IMR-90 (cell line): ENCODE measurements around the gene ABCB1. TPM values are rescaled to one million over a fixed set of nuclear protein-coding genes. Genes with fewer than 3 reads are reported as not detected.

Experiments used
- ATAC-seq: fragments of 200-7000 bp; cut with Tn5 transposase; 2 replicates; pipeline ENCODE4 v1.9.1; 2020; ENCODE audit warnings: low read depth, mild to moderate bottlenecking, moderate library complexity
- BruUV-seq: library from RNA; stranded (reverse); fragments of 400-500 nt; replicated peaks from 2 replicates; lab custom pipeline; 2021; lab: Mats Ljungman, UMichigan
- CTCF ChIA-PET: fragments of 300-600 bp; formaldehyde crosslinking; extraction: SDS; loops from one replicate; lab custom pipeline; 2021; ENCODE audit warnings: antibody characterized with exemption; lab: Yijun Ruan, JAX
- POLR2A ChIA-PET: fragments of 300-600 bp; sonication (Branson Sonifier 250); formaldehyde crosslinking; loops from one replicate; lab custom pipeline; 2022; ENCODE audit warnings: antibody characterized with exemption; ENCODE audit not compliant: unreplicated experiment; lab: Charles Lee
- DNase-seq: peaks from one replicate; pipeline ENCODE4 v3.0.0; 2013
- H2AFZ ChIP-seq: replicated peaks from 2 replicates; pipeline ENCODE3; 2013; ENCODE audit warnings: low read length, mild to moderate bottlenecking; ENCODE audit not compliant: poor library complexity
- H2AK5ac ChIP-seq: 2 replicates; pipeline ENCODE4 v1.6.1; 2013; ENCODE audit warnings: low read depth, low read length, inconsistent platforms
- H2AK9ac ChIP-seq: replicated peaks from 2 replicates; pipeline ENCODE3; 2013; ENCODE audit warnings: mild to moderate bottlenecking, low read depth, low read length, moderate library complexity; ENCODE audit not compliant: poor library complexity
- H2BK120ac ChIP-seq: 2 replicates; pipeline ENCODE4 v1.6.1; 2013; ENCODE audit warnings: low read depth, low read length, inconsistent platforms
- H2BK15ac ChIP-seq: 3 replicates; pipeline ENCODE4 v1.6.1; 2013; ENCODE audit warnings: low read depth, low read length, inconsistent platforms
- H2BK20ac ChIP-seq: 2 replicates; pipeline ENCODE4 v1.6.1; 2013; ENCODE audit warnings: low read depth, mild to moderate bottlenecking, inconsistent platforms, low read length, moderate library complexity
- H2BK5ac ChIP-seq: 2 replicates; pipeline ENCODE4 v1.6.1; 2013; ENCODE audit warnings: mild to moderate bottlenecking, low read depth, low read length, inconsistent platforms; ENCODE audit not compliant: poor library complexity, severe bottlenecking
- H3K14ac ChIP-seq: replicated peaks from 2 replicates; pipeline ENCODE4 v1.6.1; 2013; ENCODE audit warnings: low read depth, low read length, inconsistent platforms
- H3K18ac ChIP-seq: 2 replicates; pipeline ENCODE4 v1.6.1; 2013; ENCODE audit warnings: low read depth, low read length, control low read depth
- H3K23ac ChIP-seq: 2 replicates; pipeline ENCODE4 v1.6.1; 2013; ENCODE audit warnings: low read depth, low read length, inconsistent platforms
- H3K27ac ChIP-seq: 2 replicates; pipeline ENCODE4 v1.5.1; 2013; ENCODE audit warnings: mild to moderate bottlenecking, control low read depth, low read length; ENCODE audit not compliant: insufficient read depth
- H3K27me3 ChIP-seq: 2 replicates; pipeline ENCODE4 v1.6.1; 2013; ENCODE audit warnings: low read length; ENCODE audit not compliant: control insufficient read depth, insufficient read depth
- H3K36me3 ChIP-seq: 2 replicates; pipeline ENCODE4 v1.6.1; 2013; ENCODE audit warnings: low read length, mixed read lengths; ENCODE audit not compliant: control insufficient read depth, insufficient read depth
- H3K4ac ChIP-seq: 2 replicates; pipeline ENCODE4 v1.6.1; 2013; ENCODE audit warnings: low read depth, low read length, inconsistent platforms
- H3K4me1 ChIP-seq: 2 replicates; pipeline ENCODE4 v1.6.1; 2013; ENCODE audit warnings: low read length, mixed read lengths; ENCODE audit not compliant: control insufficient read depth, insufficient read depth
- H3K4me2 ChIP-seq: 2 replicates; pipeline ENCODE4 v1.6.1; 2013; ENCODE audit warnings: low read depth, mild to moderate bottlenecking, control low read depth, low read length, moderate library complexity
- H3K4me3 ChIP-seq: 2 replicates; pipeline ENCODE4 v1.5.1; 2013; ENCODE audit warnings: low read depth, mild to moderate bottlenecking, control low read depth, low read length, moderate library complexity; ENCODE audit not compliant: insufficient read depth
- H3K56ac ChIP-seq: 2 replicates; pipeline ENCODE4 v1.6.1; 2013; ENCODE audit warnings: low read length, inconsistent platforms; ENCODE audit not compliant: insufficient read depth; ENCODE audit errors: extremely low read depth
- H3K79me1 ChIP-seq, 2 experiments: 2 replicates each; pipeline ENCODE4 v1.6.1; 2013; ENCODE audit warnings: low read length in 2 of 2, inconsistent platforms in 1 of 2, low read depth in 1 of 2
- H3K9ac ChIP-seq: 2 replicates; pipeline ENCODE4 v1.6.1; 2013; ENCODE audit warnings: low read depth, low read length, control low read depth
- H3K9me1 ChIP-seq: 2 replicates; pipeline ENCODE4 v1.6.1; 2013; ENCODE audit warnings: low read length, inconsistent platforms; ENCODE audit not compliant: insufficient read depth
- H3K9me3 ChIP-seq: 2 replicates; pipeline ENCODE4 v1.6.1; 2013; ENCODE audit warnings: low read length; ENCODE audit not compliant: control insufficient read depth, insufficient read depth
- H4K20me1 ChIP-seq: 2 replicates; pipeline ENCODE4 v1.6.1; 2013; ENCODE audit warnings: low read length, inconsistent platforms; ENCODE audit not compliant: insufficient read depth
- H4K5ac ChIP-seq: 2 replicates; pipeline ENCODE4 v1.6.1; 2013; ENCODE audit warnings: mild to moderate bottlenecking, low read depth, low read length, control low read depth
- H4K8ac ChIP-seq, 2 experiments: 2 replicates each; pipeline ENCODE4 v1.6.1; 2013; ENCODE audit warnings: low read depth in 2 of 2, low read length in 2 of 2, control low read depth in 1 of 2, inconsistent platforms in 1 of 2
- H4K91ac ChIP-seq: 2 replicates; pipeline ENCODE4 v1.6.1; 2013; ENCODE audit warnings: low read depth, low read length, inconsistent platforms; ENCODE audit not compliant: insufficient read depth
- POLR2A ChIP-seq: IDR thresholded peaks from 2 replicates; pipeline ENCODE4 v1.6.1; 2012; ENCODE audit warnings: mild to moderate bottlenecking, low read depth, low read length
- RAD21 ChIP-seq: IDR thresholded peaks from 2 replicates; pipeline ENCODE4 v1.6.1; 2012; ENCODE audit warnings: low read length, improper control_type of control experiment
- RFX5 ChIP-seq: IDR thresholded peaks from 2 replicates; pipeline ENCODE4 v1.8.0; 2012; ENCODE audit warnings: low read depth, mild to moderate bottlenecking, low read length, moderate library complexity
- WGBS, 2 experiments: methylation state at CpG; one replicate each; pipeline versions ENCODE4 v1.1.5 to v1.1.7; 2013; ENCODE audit warnings: missing lambda C conversion rate in 2 of 2; ENCODE audit not compliant: insufficient read length in 1 of 2; ENCODE audit errors: extremely low coverage in 2 of 2; 5-methylcytosine and 5-hydroxymethylcytosine counted together
- dilution Hi-C: fragments of 300-500 bp; cut with HindIII; formaldehyde crosslinking; loops from one replicate; pipeline ENCODE4 v1.14.3; 2018; ENCODE audit warnings: low sequenced_read_pairs; ENCODE audit not compliant: unreplicated experiment
- in situ Hi-C: fragments of 300-500 bp; cut with MboI; formaldehyde crosslinking; loops from 3 replicates; pipeline ENCODE4 v1.14.3; 2019; ENCODE audit warnings: low sequenced_read_pairs, inconsistent platforms, mixed read lengths
- intact Hi-C: fragments of 100-400 bp; cut with micrococcal nuclease; formaldehyde crosslinking; loops from 2 replicates; pipeline ENCODE4 v1.10.0; 2022
- polyA plus RNA-seq, 3 experiments: library from polyadenylated mRNA; depleted of rRNA; stranded (reverse); fragments of >200 nt; gene quantifications; 2 replicates each; pipeline ENCODE4 v1.2.3, GENCODE V29; 2012; ENCODE audit warnings: low replicate concordance in 1 of 3
- total RNA-seq: library from RNA; depleted of rRNA; stranded (reverse); fragments of >200 nt; gene quantifications from 2 replicates; pipeline ENCODE4 v1.2.3, GENCODE V29; 2012
- TF ChIP-seq, protein P1 (sequence below): fragments of 150-350 bp; IDR thresholded peaks from 2 replicates; pipeline ENCODE4 v1.6.1; 2017; ENCODE audit warnings: mild to moderate bottlenecking, antibody characterized with exemption, low read length, low read depth
- TF ChIP-seq, protein P2 (sequence below): conservative IDR thresholded peaks from 2 replicates; pipeline ENCODE4 v1.5.1; 2012; ENCODE audit warnings: mild to moderate bottlenecking, low read depth, low read length, improper control_type of control experiment

The ABCB1 gene
- total and polyA plus RNA-seq, 2 of the 4 experiments (the other 2 are of a cell fraction), result 0.80 to 0.90 TPM

DNA sequence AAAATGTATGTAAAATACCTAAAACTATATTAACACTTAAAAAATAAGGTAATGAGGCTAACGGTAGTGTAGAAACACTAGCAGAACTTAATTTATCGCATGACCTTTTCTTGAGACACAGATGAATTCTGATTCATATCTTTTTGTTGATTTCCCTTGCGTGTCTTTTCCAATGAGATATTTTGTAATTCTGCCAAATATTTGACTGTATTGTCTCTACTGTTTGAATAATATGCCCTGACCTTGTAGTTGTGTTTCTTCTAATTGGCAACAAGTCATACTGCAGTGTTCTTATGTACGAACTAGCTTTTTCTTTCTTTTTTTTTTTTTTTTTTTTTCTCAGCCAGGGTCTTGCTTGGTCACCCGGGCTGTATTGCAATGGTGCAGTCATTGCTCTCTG is 9.2 kb upstream of the ABCB1 start:
- H4K91ac ChIP-seq, result no peak overlapping the region
- H4K20me1 ChIP-seq, result no peaks in the 10 kb centered on the region
- no peak overlapping the region for H2AK9ac ChIP-seq
- no peak overlapping the region for H3K56ac ChIP-seq
- H4K5ac ChIP-seq, result no peak overlapping the region
- no peak overlapping the region for H2AFZ ChIP-seq
- DNase-seq (no peak), ATAC-seq (no peak)
- CTCF ChIA-PET, result no interaction called here
- no peak overlapping the region for H2BK15ac ChIP-seq
- BruUV-seq, result no TSS peak
- H3K9me3 ChIP-seq, result no peaks in the 10 kb centered on the region
- intact Hi-C loops, result no loop called here
- H2AK5ac ChIP-seq, result no peak overlapping the region
- dilution Hi-C loops, result no loop called here
- H3K27ac ChIP-seq, result no peak overlapping the region
- no peak overlapping the region for H3K4ac ChIP-seq
- no peak overlapping the region for H3K4me2 ChIP-seq
- H2BK20ac ChIP-seq, result no peak overlapping the region
- H2BK120ac ChIP-seq, result no peak overlapping the region
- WGBS, 2 experiments, result 60% methylated on average over 1 of the region's 5 CpGs; no CpG with 5 or more reads in 1 of the 2 experiments
- no peak overlapping the region for H3K23ac ChIP-seq
- no peak overlapping the region for H3K18ac ChIP-seq
- in situ Hi-C loops, result no loop called here
- peaks cover 2% of the 10 kb centered on the region; the same call in 1 of the 2 replicates for H3K27me3 ChIP-seq
- no peaks in the 10 kb centered on the region for H3K4me1 ChIP-seq
- H3K14ac ChIP-seq, result no peak overlapping the region
- POLR2A ChIA-PET, result interaction anchor here (0.6 kb wide), 1 partner anchor 30 kb away, joined by 27 read pairs; no protein-coding TSS in a partner anchor
- no peaks in the 10 kb centered on the region for H3K9me1 ChIP-seq
- H3K9ac ChIP-seq, result no peak overlapping the region
- H3K79me1 ChIP-seq, result no peaks in the 10 kb centered on the region
- H3K4me3 ChIP-seq, result no peak overlapping the region
- no peaks in the 10 kb centered on the region for H3K36me3 ChIP-seq
- no peak overlapping the region for H4K8ac ChIP-seq
- H2BK5ac ChIP-seq, result no peak overlapping the region
- TF ChIP-seq RAD21, result no peak
- TF ChIP-seq, protein P1, sequence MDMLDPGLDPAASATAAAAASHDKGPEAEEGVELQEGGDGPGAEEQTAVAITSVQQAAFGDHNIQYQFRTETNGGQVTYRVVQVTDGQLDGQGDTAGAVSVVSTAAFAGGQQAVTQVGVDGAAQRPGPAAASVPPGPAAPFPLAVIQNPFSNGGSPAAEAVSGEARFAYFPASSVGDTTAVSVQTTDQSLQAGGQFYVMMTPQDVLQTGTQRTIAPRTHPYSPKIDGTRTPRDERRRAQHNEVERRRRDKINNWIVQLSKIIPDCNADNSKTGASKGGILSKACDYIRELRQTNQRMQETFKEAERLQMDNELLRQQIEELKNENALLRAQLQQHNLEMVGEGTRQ, result no peak
- TF ChIP-seq, protein P2, sequence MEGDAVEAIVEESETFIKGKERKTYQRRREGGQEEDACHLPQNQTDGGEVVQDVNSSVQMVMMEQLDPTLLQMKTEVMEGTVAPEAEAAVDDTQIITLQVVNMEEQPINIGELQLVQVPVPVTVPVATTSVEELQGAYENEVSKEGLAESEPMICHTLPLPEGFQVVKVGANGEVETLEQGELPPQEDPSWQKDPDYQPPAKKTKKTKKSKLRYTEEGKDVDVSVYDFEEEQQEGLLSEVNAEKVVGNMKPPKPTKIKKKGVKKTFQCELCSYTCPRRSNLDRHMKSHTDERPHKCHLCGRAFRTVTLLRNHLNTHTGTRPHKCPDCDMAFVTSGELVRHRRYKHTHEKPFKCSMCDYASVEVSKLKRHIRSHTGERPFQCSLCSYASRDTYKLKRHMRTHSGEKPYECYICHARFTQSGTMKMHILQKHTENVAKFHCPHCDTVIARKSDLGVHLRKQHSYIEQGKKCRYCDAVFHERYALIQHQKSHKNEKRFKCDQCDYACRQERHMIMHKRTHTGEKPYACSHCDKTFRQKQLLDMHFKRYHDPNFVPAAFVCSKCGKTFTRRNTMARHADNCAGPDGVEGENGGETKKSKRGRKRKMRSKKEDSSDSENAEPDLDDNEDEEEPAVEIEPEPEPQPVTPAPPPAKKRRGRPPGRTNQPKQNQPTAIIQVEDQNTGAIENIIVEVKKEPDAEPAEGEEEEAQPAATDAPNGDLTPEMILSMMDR, result no peak
- TF ChIP-seq POLR2A, result no peak
- no peak for TF ChIP-seq RFX5
